Panc1 (cell line): ENCODE results near the gene LTB. TPM values are rescaled to one million over a fixed set of nuclear protein-coding genes. Genes with fewer than 3 reads are reported as not detected.

Experiments used
- ATAC-seq: fragments of 200-7000 bp; cut with Tn5 transposase; 2 replicates; pipeline ENCODE4 v1.9.1; 2020; ENCODE audit warnings: mild to moderate bottlenecking, moderate library complexity
- BruUV-seq: library from RNA; stranded (reverse); fragments of 400-500 nt; replicated peaks from 2 replicates; lab custom pipeline; 2021; lab: Mats Ljungman, UMichigan
- CTCF ChIA-PET: fragments of 300-600 bp; sonication (Branson Sonifier 250); formaldehyde crosslinking; loops from one replicate; lab custom pipeline; 2022; ENCODE audit warnings: antibody characterized with exemption; lab: Charles Lee
- POLR2A ChIA-PET: fragments of 300-600 bp; sonication (Branson Sonifier 250); formaldehyde crosslinking; loops from one replicate; lab custom pipeline; 2022; ENCODE audit warnings: antibody characterized with exemption; lab: Charles Lee
- DNase-seq: peaks from one replicate; pipeline ENCODE4 v3.0.0-alpha.2; 2010; ENCODE audit warnings: low read depth, low spot score
- H3K27ac ChIP-seq: 2 replicates; pipeline ENCODE4 v1.5.1; 2011; ENCODE audit warnings: mild to moderate bottlenecking, low read length, inconsistent platforms
- H3K27me3 ChIP-seq: fragments of 200-500 bp; sonication (Bioruptor generic); 2 replicates; pipeline ENCODE4 v1.6.0; 2014; ENCODE audit warnings: low read length, inconsistent platforms; ENCODE audit not compliant: control insufficient read depth, insufficient read depth
- H3K36me3 ChIP-seq: fragments of 200-500 bp; sonication (Bioruptor generic); 2 replicates; pipeline ENCODE4 v1.5.1; 2014; ENCODE audit warnings: inconsistent platforms, mild to moderate bottlenecking, low read length, moderate library complexity; ENCODE audit not compliant: control insufficient read depth, insufficient read depth
- H3K4me1 ChIP-seq: 2 replicates; pipeline ENCODE4 v1.5.1; 2011; ENCODE audit warnings: inconsistent platforms, mild to moderate bottlenecking, low read length, moderate library complexity; ENCODE audit not compliant: control insufficient read depth, insufficient read depth
- H3K4me3 ChIP-seq, 2 experiments: 2 replicates each; pipeline ENCODE4 v1.5.1; 2011 to 2012; ENCODE audit warnings: low read depth in 2 of 2, low read length in 2 of 2, mild to moderate bottlenecking in 2 of 2, inconsistent platforms in 1 of 2, moderate library complexity in 1 of 2
- H3K9me3 ChIP-seq: fragments of 200-500 bp; sonication (Bioruptor generic); 2 replicates; pipeline ENCODE4 v1.5.1; 2014; ENCODE audit warnings: low read depth, mild to moderate bottlenecking, inconsistent platforms, low read length, moderate library complexity; ENCODE audit not compliant: control insufficient read depth, insufficient read depth
- POLR2AphosphoS5 ChIP-seq: IDR thresholded peaks from 2 replicates; pipeline ENCODE4 v1.6.1; 2012; ENCODE audit warnings: mild to moderate bottlenecking, low read depth, low read length, moderate library complexity
- REST ChIP-seq, 2 experiments: IDR thresholded peaks; 2 replicates each; pipeline ENCODE4 v1.6.1; 2011 to 2012; ENCODE audit warnings: low read depth in 2 of 2, control low read depth in 1 of 2, low read length in 1 of 2, mild to moderate bottlenecking in 1 of 2, moderate library complexity in 1 of 2; ENCODE audit not compliant: insufficient read depth in 1 of 2
- SIN3A ChIP-seq: IDR thresholded peaks from 2 replicates; pipeline ENCODE4 v1.6.1; 2012; ENCODE audit warnings: low read depth, mild to moderate bottlenecking, low read length, moderate library complexity, borderline replicate concordance; ENCODE audit not compliant: insufficient read depth
- TCF7L2 ChIP-seq: IDR thresholded peaks from 2 replicates; pipeline ENCODE4 v1.6.1; 2011; ENCODE audit warnings: mild to moderate bottlenecking, low read depth, low read length, inconsistent platforms
- in situ Hi-C: cut with HindIII; loops from 2 replicates; pipeline ENCODE4 v1.10.0; 2016; ENCODE audit warnings: low sequenced_read_pairs, low pct_unique_long_range_greater_than_20kb
- intact Hi-C: fragments of 100-400 bp; cut with micrococcal nuclease; formaldehyde crosslinking; loops from one replicate; pipeline ENCODE4 v1.10.0; 2022; ENCODE audit not compliant: unreplicated experiment
- total RNA-seq: library from RNA; stranded (reverse); gene quantifications from one replicate; pipeline ENCODE4 v1.2.1, GENCODE V29; 2021; ENCODE audit not compliant: unreplicated experiment
- TF ChIP-seq, protein P1 (sequence below): fragments of 450-650 bp; IDR thresholded peaks from 2 replicates; pipeline ENCODE4 v1.5.1; 2017; ENCODE audit warnings: mild to moderate bottlenecking

LTB gene
- total RNA-seq, 1 experiment from 2014 or later = 3.7 TPM

DNA sequence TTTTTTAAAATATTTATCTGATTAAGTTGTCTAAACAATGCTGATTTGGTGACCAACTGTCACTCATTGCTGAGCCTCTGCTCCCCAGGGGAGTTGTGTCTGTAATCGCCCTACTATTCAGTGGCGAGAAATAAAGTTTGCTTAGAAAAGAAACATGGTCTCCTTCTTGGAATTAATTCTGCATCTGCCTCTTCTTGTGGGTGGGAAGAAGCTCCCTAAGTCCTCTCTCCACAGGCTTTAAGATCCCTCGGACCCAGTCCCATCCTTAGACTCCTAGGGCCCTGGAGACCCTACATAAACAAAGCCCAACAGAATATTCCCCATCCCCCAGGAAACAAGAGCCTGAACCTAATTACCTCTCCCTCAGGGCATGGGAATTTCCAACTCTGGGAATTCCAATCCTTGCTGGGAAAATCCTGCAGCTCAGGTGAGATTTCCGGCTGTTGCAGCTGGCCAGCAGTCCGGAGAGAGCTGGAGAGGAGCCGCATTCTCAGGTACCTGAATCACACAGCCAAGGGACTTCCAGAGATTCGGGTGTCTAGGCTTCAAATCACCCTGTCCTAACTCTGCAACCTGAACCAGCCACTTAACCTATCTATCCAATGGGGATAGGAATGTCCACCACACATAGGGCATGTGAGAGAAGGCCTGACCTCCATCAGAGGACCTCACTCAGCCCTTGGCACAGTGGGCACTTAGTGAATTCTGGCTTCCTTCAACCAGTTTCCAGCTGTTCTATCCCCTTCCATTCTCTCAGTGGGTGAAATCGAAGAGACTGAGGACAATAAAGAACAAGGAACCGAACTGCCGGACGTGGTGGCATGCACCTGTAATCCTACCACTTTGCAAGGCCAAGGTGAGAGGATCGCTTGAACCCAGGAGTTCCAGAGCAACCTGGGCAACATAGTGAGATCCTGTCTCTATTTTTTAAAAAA is 3.8 kb downstream of the LTB start:
- no TSS peak for BruUV-seq
- H3K27me3 ChIP-seq = no peaks in the 10 kb centered on the region
- ChIA-PET CTCF (interaction anchor here (0.6 to 0.9 kb wide), 2 partner anchors 27 to 80 kb away, joined by 3 to 6 read pairs; partner anchors contain the start of gene MICB), POLR2A (interaction anchor here (0.6 to 0.7 kb wide), 2 partner anchors 19 to 30 kb away, joined by 3 to 5 read pairs; no protein-coding TSS in a partner anchor)
- no peaks in the 10 kb centered on the region for H3K9me3 ChIP-seq
- no peak overlapping the region for H3K4me3 ChIP-seq
- intact Hi-C loops = no loop called here
- TF ChIP-seq TCF7L2 (no peak), REST (IDR thresholded peaks at IDR 0.05; ENCODE audit: insufficient read depth in 1 of 2, low read depth in 2 of 2, low read length in 1 of 2) (peak; percentile 50 to 53; a peak in 1 of 4 replicates)
- peak overlapping the region; percentile 78 for H3K27ac ChIP-seq
- no peaks in the 10 kb centered on the region for H3K36me3 ChIP-seq
- peaks cover 22% of the 10 kb centered on the region for H3K4me1 ChIP-seq
- DNase-seq (no peak), ATAC-seq (peak; percentile 57)
- in situ Hi-C loops = no loop called here

GRCh38 chr6:31577579-31577966 is 4.7 kb downstream of the LTB start:
- TF ChIP-seq POLR2AphosphoS5 (no peak), SIN3A (no peak), TCF7L2 (no peak), REST (IDR thresholded peaks at IDR 0.05; ENCODE audit: insufficient read depth in 1 of 2, low read depth in 2 of 2, low read length in 1 of 2) (no peak)
- TF ChIP-seq, protein P1, sequence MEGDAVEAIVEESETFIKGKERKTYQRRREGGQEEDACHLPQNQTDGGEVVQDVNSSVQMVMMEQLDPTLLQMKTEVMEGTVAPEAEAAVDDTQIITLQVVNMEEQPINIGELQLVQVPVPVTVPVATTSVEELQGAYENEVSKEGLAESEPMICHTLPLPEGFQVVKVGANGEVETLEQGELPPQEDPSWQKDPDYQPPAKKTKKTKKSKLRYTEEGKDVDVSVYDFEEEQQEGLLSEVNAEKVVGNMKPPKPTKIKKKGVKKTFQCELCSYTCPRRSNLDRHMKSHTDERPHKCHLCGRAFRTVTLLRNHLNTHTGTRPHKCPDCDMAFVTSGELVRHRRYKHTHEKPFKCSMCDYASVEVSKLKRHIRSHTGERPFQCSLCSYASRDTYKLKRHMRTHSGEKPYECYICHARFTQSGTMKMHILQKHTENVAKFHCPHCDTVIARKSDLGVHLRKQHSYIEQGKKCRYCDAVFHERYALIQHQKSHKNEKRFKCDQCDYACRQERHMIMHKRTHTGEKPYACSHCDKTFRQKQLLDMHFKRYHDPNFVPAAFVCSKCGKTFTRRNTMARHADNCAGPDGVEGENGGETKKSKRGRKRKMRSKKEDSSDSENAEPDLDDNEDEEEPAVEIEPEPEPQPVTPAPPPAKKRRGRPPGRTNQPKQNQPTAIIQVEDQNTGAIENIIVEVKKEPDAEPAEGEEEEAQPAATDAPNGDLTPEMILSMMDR = no peak
- BruUV-seq = no TSS peak
- ATAC-seq (no peak), DNase-seq (no peak)
- POLR2A ChIA-PET = interaction anchor here (0.6 to 1.0 kb wide), 2 partner anchors 160 to 313 kb away, joined by 3 to 5 read pairs; no protein-coding TSS in a partner anchor
- in situ Hi-C loops (no loop called here), intact Hi-C loops (no loop called here)
- Histone ChIP-seq H3K9me3 (no peaks in the 10 kb centered on the region), H3K36me3 (no peaks in the 10 kb centered on the region), H3K4me1 (peaks cover 22% of the 10 kb centered on the region), H3K27me3 (no peaks in the 10 kb centered on the region), H3K27ac (peak overlapping the region; percentile 78), H3K4me3 (no peak overlapping the region)
- CTCF ChIA-PET = interaction anchor here (0.6 kb wide), 1 partner anchor 80 kb away, joined by 6 read pairs; the partner anchor contains the start of gene MICB
